ENCODE data around the gene SF3A2. TPM values are rescaled to one million over a fixed set of nuclear protein-coding genes. Genes with fewer than 3 reads are reported as not detected.

Gene SF3A2
- total RNA-seq, 1 donor from 2014 or later, result 71.2 TPM

DNA sequence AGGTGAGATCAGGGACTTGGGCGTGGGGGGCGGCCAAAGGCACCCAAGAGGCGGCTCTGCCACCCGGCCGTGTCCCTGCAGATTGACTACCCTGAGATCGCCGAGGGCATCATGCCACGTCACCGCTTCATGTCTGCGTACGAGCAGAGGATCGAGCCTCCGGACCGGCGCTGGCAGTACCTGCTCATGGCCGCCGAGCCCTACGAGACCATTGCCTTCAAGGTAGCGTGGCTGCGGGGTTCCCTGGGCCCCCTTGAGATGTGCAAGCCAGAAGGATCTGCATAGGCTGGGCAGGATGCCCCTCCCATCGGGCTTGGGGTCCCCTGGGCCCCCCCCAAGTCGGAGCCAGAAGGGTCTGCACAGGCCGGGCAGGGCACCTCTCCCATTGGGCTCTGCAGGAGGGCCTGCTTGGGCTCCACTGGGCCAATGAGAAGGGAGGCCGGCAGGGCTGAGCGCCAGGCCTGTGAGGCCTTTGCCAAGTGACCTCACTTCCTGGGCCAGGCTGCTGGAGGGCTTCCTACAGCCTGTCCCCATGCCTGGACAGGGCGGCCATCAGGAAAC lies 10.3 kb downstream of the SF3A2 start:
- Histone ChIP-seq H3K9me3 (no peaks in the 10 kb centered on the region), H3K4me3 (no peak overlapping the region), H3K36me3 (peaks cover 7 to 54% of the 10 kb centered on the region in 2 donors), H3K4me1 (peaks cover 36% of the 10 kb centered on the region), H3K27me3 (peaks cover 4% of the 10 kb centered on the region), H3K27ac (no peak overlapping the region)
- TF ChIP-seq POLR2AphosphoS5 (IDR thresholded peaks at IDR 0.05; ENCODE audit: insufficient read depth in 1 of 2, low read depth in 1 of 2), result no peak
- TF ChIP-seq, protein P1, sequence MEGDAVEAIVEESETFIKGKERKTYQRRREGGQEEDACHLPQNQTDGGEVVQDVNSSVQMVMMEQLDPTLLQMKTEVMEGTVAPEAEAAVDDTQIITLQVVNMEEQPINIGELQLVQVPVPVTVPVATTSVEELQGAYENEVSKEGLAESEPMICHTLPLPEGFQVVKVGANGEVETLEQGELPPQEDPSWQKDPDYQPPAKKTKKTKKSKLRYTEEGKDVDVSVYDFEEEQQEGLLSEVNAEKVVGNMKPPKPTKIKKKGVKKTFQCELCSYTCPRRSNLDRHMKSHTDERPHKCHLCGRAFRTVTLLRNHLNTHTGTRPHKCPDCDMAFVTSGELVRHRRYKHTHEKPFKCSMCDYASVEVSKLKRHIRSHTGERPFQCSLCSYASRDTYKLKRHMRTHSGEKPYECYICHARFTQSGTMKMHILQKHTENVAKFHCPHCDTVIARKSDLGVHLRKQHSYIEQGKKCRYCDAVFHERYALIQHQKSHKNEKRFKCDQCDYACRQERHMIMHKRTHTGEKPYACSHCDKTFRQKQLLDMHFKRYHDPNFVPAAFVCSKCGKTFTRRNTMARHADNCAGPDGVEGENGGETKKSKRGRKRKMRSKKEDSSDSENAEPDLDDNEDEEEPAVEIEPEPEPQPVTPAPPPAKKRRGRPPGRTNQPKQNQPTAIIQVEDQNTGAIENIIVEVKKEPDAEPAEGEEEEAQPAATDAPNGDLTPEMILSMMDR (IDR thresholded peaks at IDR 0.05), result no peak
- TF ChIP-seq POLR2A (IDR thresholded peaks at IDR 0.05), result no peak
- intact Hi-C loops (cut with DNase I), result no loop called here
- DNase-seq (ENCODE audit: extremely low spot score in 2 of 2), result no peak

DNA sequence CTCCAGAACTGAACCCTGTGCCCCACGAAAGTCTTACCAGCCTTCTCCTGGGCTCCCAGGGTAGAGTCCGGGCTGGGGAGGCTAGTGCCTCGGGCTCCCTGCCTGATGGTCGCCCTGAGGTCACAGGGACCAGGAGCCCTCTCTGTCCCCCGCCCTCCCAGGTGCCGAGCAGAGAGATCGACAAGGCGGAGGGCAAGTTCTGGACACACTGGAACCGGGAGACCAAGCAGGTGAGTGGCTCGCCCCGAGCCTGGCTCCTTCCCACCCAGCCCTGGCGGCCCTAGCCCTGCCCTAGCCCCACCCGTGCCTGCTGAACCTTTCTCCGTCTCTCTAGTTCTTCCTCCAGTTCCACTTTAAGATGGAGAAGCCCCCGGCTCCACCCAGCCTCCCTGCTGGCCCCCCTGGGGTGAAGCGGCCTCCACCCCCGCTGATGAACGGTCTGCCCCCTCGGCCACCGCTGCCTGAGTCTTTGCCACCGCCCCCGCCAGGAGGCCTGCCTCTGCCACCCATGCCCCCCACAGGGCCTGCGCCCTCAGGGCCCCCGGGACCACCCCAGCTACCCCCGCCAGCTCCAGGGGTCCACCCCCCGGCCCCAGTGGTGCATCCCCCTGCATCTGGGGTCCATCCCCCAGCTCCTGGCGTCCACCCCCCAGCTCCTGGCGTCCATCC lies 10.9 kb downstream of the SF3A2 start:
- H3K4me1 ChIP-seq, result peaks cover 36% of the 10 kb centered on the region
- intact Hi-C loops (cut with DNase I), result no loop called here

DNA sequence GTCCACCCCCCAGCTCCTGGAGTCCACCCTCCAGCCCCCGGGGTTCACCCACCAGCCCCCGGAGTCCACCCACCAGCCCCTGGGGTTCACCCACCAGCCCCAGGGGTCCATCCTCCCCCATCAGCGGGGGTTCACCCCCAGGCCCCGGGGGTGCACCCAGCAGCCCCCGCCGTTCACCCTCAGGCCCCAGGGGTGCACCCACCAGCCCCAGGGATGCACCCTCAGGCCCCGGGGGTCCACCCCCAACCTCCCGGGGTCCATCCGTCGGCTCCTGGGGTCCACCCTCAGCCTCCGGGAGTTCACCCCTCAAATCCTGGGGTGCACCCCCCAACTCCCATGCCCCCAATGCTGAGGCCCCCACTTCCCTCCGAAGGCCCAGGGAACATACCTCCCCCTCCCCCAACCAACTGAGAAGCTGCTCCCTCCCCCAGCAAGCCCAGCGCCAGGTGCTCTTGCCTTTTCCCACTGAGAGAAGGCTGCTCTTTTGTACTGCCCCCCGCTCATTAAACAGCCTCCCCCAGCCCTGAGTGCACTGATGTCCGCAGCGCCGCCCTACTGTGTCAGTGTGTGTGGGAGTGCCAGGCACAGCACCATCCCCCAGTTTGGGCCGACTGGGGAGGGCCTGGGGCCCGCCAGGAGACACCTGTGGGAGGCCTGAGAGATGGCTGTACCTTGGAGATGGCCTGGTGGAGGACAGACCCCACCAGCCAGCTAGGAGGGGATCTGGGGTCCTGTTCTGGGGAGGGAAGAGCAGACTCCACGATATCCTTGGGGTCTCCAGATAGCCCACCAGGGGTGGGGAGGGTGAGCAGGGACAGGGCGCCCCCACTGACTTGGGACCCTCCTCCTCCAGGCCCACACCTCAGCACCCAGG lies 11.7 kb downstream of the SF3A2 start:
- H3K4me1 ChIP-seq, result peaks cover 37% of the 10 kb centered on the region
- intact Hi-C loops (cut with DNase I), result no loop called here
- peaks cover 8% of the 10 kb centered on the region for H3K27me3 ChIP-seq

More for the DNA sequence above, 10.9 kb downstream of the SF3A2 start:
- Histone ChIP-seq H3K36me3 (peaks cover 7 to 54% of the 10 kb centered on the region in 2 donors), H3K4me3 (no peak overlapping the region), H3K9me3 (no peaks in the 10 kb centered on the region), H3K27me3 (peaks cover 8% of the 10 kb centered on the region), H3K27ac (no peak overlapping the region)
- no peak for DNase-seq (ENCODE audit: extremely low spot score in 2 of 2)
- TF ChIP-seq, protein P1 (IDR thresholded peaks at IDR 0.05), result no peak
- TF ChIP-seq POLR2A (IDR thresholded peaks at IDR 0.05), result no peak
- TF ChIP-seq POLR2AphosphoS5 (IDR thresholded peaks at IDR 0.05; ENCODE audit: insufficient read depth in 1 of 2, low read depth in 1 of 2), result no peak

DNA sequence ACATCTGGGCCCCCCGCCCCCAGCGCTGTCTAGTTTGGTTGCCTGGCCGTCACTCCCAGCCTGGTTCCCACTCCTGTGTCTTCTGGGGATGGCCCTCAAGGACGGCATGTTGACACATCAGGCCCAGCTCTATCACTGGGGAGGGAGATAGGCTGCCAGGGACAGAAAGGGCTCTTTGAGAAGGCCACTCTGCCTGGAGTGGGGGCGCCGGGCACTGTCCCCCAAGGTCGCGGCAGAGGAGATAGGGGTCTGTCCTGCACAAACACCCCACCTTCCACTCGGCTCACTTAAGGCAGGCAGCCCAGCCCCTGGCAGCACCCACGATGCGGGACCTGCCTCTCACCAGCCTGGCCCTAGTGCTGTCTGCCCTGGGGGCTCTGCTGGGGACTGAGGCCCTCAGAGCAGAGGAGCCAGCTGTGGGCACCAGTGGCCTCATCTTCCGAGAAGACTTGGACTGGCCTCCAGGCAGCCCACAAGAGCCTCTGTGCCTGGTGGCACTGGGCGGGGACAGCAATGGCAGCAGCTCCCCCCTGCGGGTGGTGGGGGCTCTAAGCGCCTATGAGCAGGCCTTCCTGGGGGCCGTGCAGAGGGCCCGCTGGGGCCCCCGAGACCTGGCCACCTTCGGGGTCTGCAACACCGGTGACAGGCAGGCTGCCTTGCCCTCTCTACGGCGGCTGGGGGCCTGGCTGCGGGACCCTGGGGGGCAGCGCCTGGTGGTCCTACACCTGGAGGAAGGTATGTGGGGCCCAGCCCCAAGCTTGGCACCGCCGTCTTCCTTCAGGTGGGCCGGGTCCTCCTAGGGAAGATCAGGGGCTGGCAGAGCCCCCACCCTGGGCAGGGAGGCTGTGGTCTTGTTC lies 12.6 kb downstream of the SF3A2 start, which contains the start of gene AMH:
Gene AMH (plus strand): TSS at position 314 of the 857 bp plus-strand sequence. CDS start 10 bp downstream, at position 324.
- H3K27ac ChIP-seq, result no peak within 1 kb of the TSS
- H3K4me1 ChIP-seq, result peaks cover 39% of the 10 kb centered on the region
- intact Hi-C loops (cut with DNase I), result no loop called here
- no peak for TF ChIP-seq POLR2AphosphoS5 (IDR thresholded peaks at IDR 0.05; ENCODE audit: insufficient read depth in 1 of 2, low read depth in 1 of 2)
- peaks cover 8% of the 10 kb centered on the region for H3K27me3 ChIP-seq
- no peak for DNase-seq (ENCODE audit: extremely low spot score in 2 of 2)
- H3K36me3 ChIP-seq, result peaks cover 7 to 43% of the 10 kb centered on the region in 2 donors
- H3K4me3 ChIP-seq, result no peak within 1 kb of the TSS
- no peaks in the 10 kb centered on the region for H3K9me3 ChIP-seq

More for the DNA sequence above, 11.7 kb downstream of the SF3A2 start:
- Histone ChIP-seq H3K36me3 (peaks cover 7 to 52% of the 10 kb centered on the region in 2 donors), H3K9me3 (no peaks in the 10 kb centered on the region), H3K27ac (no peak overlapping the region), H3K4me3 (no peak overlapping the region)
- no peak for DNase-seq (ENCODE audit: extremely low spot score in 2 of 2)
- no peak for TF ChIP-seq POLR2AphosphoS5 (IDR thresholded peaks at IDR 0.05; ENCODE audit: insufficient read depth in 1 of 2, low read depth in 1 of 2)

DNA sequence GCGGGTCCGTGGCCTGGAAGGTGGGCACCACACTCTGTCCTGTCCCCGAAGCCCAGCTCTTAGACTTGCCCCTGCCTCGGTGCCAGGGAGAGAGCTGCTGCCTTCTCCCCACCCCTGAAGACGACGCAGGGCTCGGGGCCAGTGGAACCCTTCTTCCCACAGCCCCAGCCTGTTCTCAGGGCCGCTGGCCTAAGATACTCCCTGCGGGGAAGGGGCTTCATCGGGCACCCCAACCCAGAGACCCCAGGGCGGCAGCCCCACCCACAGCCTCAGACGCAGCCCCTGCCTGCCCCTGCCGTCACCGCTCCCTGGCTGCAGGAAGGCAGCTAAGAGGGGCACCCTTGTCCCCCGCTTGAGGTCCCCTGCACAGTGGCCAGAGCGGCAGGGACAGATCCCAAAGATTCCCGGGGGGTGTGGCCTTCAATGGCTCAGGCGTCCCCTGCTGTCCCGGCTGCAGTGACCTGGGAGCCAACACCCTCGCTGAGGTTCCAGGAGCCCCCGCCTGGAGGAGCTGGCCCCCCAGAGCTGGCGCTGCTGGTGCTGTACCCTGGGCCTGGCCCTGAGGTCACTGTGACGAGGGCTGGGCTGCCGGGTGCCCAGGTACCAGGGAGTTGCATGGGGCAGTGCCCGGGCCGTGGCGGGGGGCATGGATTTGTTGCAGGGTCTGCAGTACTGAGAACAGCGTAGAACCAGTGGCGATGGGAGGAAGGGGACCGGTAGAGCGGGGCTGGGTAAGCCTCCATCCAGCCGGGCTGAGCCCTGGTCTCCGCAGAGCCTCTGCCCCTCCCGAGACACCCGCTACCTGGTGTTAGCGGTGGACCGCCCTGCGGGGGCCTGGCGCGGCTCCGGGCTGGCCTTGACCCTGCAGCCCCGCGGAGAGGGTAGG lies 13.5 kb downstream of the SF3A2 start:
- peaks cover 39% of the 10 kb centered on the region for H3K4me1 ChIP-seq
- no peak for DNase-seq (ENCODE audit: extremely low spot score in 2 of 2)
- no peak overlapping the region for H3K27ac ChIP-seq
- no peaks in the 10 kb centered on the region for H3K9me3 ChIP-seq
- H3K36me3 ChIP-seq, result peaks cover 5 to 34% of the 10 kb centered on the region in 2 donors
- peaks cover 8% of the 10 kb centered on the region for H3K27me3 ChIP-seq
- intact Hi-C loops (cut with DNase I), result no loop called here
- TF ChIP-seq, protein P1 (IDR thresholded peaks at IDR 0.05), result no peak
- TF ChIP-seq POLR2AphosphoS5 (IDR thresholded peaks at IDR 0.05; ENCODE audit: insufficient read depth in 1 of 2, low read depth in 1 of 2), result no peak
- no peak for TF ChIP-seq POLR2A (IDR thresholded peaks at IDR 0.05)
- H3K4me3 ChIP-seq, result peak overlapping the region in 1 of 2 donors; percentile 31

All from vagina (tissue), 2 donors.